Measurements from ENCODE around the gene CGA. TPM values are rescaled to one million over a fixed set of nuclear protein-coding genes. Genes with fewer than 3 reads are reported as not detected.
A peak's percentile ranks its signal among the peaks of the same experiment; 100 is the strongest.

CGA gene
- total RNA-seq, 1 donor from 2014 or later, result not detected

DNA sequence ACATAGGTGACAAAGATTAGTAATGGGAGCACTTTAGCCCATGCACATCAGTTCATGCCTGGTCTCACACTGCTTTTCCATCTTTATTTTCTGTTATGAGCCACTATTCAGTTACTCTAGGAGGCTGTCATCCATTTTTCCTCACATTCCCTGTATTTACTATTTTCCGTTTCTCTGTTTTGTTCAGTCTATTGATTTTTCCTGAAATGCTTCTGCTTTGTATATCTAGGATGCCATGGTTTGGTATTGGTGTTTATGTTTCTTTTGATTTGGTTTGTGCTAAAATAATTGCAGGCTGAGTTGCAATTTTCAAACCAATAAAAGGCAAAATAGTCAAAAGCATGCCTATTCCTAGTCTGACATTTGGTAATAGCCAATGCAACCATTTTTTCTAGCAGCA, 31.6 kb upstream of the CGA start:
- Histone ChIP-seq H3K4me1 (no peaks in the 10 kb centered on the region), H3K27ac (replicated peaks) (no peak overlapping the region), H3K4me3 (no peak overlapping the region), H3K9me3 (replicated peaks) (peaks cover 6% of the 10 kb centered on the region), H3K27me3 (ENCODE audit: low read depth) (peaks cover 26% of the 10 kb centered on the region), H3K36me3 (no peaks in the 10 kb centered on the region)
- intact Hi-C loops (cut with micrococcal nuclease), result no loop called here
- TF ChIP-seq, protein P1, sequence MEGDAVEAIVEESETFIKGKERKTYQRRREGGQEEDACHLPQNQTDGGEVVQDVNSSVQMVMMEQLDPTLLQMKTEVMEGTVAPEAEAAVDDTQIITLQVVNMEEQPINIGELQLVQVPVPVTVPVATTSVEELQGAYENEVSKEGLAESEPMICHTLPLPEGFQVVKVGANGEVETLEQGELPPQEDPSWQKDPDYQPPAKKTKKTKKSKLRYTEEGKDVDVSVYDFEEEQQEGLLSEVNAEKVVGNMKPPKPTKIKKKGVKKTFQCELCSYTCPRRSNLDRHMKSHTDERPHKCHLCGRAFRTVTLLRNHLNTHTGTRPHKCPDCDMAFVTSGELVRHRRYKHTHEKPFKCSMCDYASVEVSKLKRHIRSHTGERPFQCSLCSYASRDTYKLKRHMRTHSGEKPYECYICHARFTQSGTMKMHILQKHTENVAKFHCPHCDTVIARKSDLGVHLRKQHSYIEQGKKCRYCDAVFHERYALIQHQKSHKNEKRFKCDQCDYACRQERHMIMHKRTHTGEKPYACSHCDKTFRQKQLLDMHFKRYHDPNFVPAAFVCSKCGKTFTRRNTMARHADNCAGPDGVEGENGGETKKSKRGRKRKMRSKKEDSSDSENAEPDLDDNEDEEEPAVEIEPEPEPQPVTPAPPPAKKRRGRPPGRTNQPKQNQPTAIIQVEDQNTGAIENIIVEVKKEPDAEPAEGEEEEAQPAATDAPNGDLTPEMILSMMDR (IDR thresholded peaks at IDR 0.05; ENCODE audit: borderline replicate concordance), result no peak
- DNase-seq, result no peak

DNA sequence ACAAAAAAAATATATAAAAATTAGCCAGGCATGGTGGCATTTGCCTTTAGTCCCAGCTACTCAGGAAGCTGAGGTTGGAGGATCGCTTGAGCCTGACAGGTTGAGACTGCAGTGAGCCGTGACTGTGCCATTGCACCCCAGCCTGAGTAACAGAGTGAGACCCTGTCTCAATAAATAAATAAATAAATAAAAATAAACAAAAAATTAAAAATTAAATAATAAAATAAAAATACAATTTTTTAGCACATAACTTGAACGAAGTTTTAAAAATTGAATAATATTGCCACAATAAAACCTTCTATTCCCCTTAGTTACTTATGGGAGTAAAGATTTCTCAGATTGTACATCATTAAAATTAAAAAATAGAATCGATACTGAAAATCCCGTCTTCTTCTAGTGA, 29.2 kb upstream of the CGA start:
- Histone ChIP-seq H3K27ac (replicated peaks) (no peak overlapping the region), H3K9me3 (replicated peaks) (no peaks in the 10 kb centered on the region), H3K4me3 (no peak overlapping the region), H3K4me1 (no peaks in the 10 kb centered on the region), H3K27me3 (ENCODE audit: low read depth) (peaks cover 26% of the 10 kb centered on the region), H3K36me3 (no peaks in the 10 kb centered on the region)
- intact Hi-C loops (cut with micrococcal nuclease), result no loop called here
- TF ChIP-seq, protein P1 (IDR thresholded peaks at IDR 0.05; ENCODE audit: borderline replicate concordance), result no peak
- DNase-seq, result no peak

DNA sequence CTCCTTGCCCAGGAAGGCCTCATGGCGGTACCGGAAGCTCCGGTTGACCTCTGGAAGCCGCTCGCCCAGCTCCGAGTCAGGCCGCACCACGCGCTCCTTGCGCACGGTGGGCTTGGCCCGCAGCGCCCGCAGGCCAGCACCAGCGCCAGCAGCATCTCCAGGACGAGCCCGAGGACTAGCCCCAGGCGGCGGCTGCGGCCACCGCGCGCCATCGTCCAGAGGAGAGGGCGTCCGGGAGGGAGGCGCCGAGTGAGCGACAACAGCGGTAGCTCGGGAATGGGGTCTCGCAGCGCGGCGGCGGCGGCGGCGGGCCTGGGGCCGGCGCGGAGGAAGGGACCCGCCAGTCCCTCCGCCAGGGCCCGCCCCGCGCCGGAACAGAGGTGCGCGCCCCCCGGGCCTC, 27.6 kb upstream of the CGA start:
- DNase-seq, result no peak
- TF ChIP-seq, protein P1 (IDR thresholded peaks at IDR 0.05; ENCODE audit: borderline replicate concordance), result no peak
- no peak overlapping the region for H3K27ac ChIP-seq (replicated peaks)
- intact Hi-C loops (cut with micrococcal nuclease), result no loop called here
- H3K4me1 ChIP-seq, result no peaks in the 10 kb centered on the region
- no peaks in the 10 kb centered on the region for H3K36me3 ChIP-seq
- peaks cover 26% of the 10 kb centered on the region for H3K27me3 ChIP-seq (ENCODE audit: low read depth)
- H3K9me3 ChIP-seq (replicated peaks), result no peaks in the 10 kb centered on the region
- peak overlapping the region; percentile 48 for H3K4me3 ChIP-seq

DNA sequence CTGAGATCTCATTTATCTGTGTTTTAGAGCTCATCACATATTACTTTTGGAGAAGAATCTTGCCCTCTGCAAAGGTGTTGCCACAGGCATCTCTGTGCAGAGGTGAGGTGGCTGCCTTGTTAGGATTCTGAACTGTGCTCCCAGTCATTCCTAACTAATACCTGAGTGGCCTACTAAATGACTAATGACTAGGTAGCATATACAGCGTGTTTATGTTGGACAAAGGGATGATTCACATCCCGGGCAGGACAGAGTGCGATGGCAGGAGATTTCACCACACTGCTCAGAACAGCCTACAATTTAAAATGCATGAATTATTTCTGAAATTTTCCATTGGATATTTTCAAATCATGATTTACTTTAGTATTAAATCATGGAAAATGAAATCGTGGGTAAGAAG, 23.1 kb upstream of the CGA start:
- Histone ChIP-seq H3K27ac (replicated peaks) (no peak overlapping the region), H3K9me3 (replicated peaks) (no peaks in the 10 kb centered on the region), H3K36me3 (no peaks in the 10 kb centered on the region), H3K27me3 (ENCODE audit: low read depth) (peaks cover 14% of the 10 kb centered on the region), H3K4me3 (no peak overlapping the region), H3K4me1 (no peaks in the 10 kb centered on the region)
- intact Hi-C loops (cut with micrococcal nuclease), result no loop called here
- DNase-seq, result no peak
- TF ChIP-seq, protein P1 (IDR thresholded peaks at IDR 0.05; ENCODE audit: borderline replicate concordance), result no peak

DNA sequence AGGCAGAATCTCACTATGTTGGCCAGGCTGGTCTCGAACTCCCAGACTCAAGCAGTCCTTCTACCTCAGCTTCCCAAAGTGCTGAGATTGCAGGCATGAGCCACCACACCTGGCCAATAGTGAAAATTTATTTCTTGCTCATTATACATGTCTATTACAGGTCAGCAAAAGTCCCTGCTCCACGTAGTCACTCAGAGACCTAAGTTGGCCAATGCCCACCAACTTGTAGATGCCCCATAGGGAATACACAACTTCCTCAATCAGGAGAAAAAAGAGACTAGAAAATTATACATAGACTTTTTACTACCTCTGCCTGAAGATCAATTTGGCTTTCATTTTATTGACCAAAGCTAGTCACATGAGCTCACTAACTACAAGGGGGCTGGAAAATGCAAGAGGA, 22.0 kb upstream of the CGA start:
- Histone ChIP-seq H3K27me3 (ENCODE audit: low read depth) (peaks cover 3% of the 10 kb centered on the region), H3K9me3 (replicated peaks) (no peaks in the 10 kb centered on the region), H3K4me3 (no peak overlapping the region), H3K27ac (replicated peaks) (no peak overlapping the region), H3K4me1 (no peaks in the 10 kb centered on the region), H3K36me3 (no peaks in the 10 kb centered on the region)
- intact Hi-C loops (cut with micrococcal nuclease), result no loop called here
- TF ChIP-seq, protein P1 (IDR thresholded peaks at IDR 0.05; ENCODE audit: borderline replicate concordance), result no peak
- DNase-seq, result no peak

Measured in left ventricle myocardium inferior (tissue), 1 donor.